Lung (tissue), 12 donors: ENCODE data around the gene GPC6. TPM values are rescaled to one million over a fixed set of nuclear protein-coding genes. Genes with fewer than 3 reads are reported as not detected.
A peak's percentile ranks its signal among the peaks of the same experiment; 100 is the strongest.

Experiments used
- ATAC-seq: fragments of 200-7000 bp; cut with Tn5 transposase; one replicate; pipeline ENCODE4 v1.9.1; 2020; ENCODE audit warnings: moderate number of reproducible peaks; ENCODE audit not compliant: insufficient read depth, low FRiP score
- DNase-seq, 3 donors: peaks; one replicate each; pipeline ENCODE4 v3.0.0-alpha.2; 2013 to 2017
- H3K27ac ChIP-seq, 2 donors: one replicate each; pipeline ENCODE4 v1.5.1; 2013; ENCODE audit warnings: mild to moderate bottlenecking in 2 of 2, moderate library complexity in 2 of 2, control low read depth in 1 of 2, inconsistent platforms in 1 of 2, low read depth in 1 of 2, low read length in 1 of 2
- H3K27me3 ChIP-seq, 3 donors: one replicate each; pipeline ENCODE4 v1.5.1; 2013; ENCODE audit warnings: low read length in 2 of 3; ENCODE audit not compliant: control insufficient read depth in 3 of 3, insufficient read depth in 3 of 3
- H3K36me3 ChIP-seq, 4 donors: one replicate each; pipeline ENCODE4 v1.5.1; 2013; ENCODE audit warnings: low read length in 4 of 4, mild to moderate bottlenecking in 1 of 4, moderate library complexity in 1 of 4; ENCODE audit not compliant: control insufficient read depth in 4 of 4, insufficient read depth in 4 of 4
- H3K4me1 ChIP-seq, 5 donors: one replicate each; pipeline ENCODE4 v1.5.1; 2013; ENCODE audit warnings: low read length in 5 of 5, mild to moderate bottlenecking in 2 of 5, moderate library complexity in 1 of 5; ENCODE audit not compliant: control insufficient read depth in 5 of 5, insufficient read depth in 5 of 5
- H3K4me3 ChIP-seq: one replicate; pipeline ENCODE4 v1.5.1; 2013; ENCODE audit warnings: mild to moderate bottlenecking, control low read depth, moderate library complexity
- H3K9ac ChIP-seq, 2 donors: one replicate each; pipeline ENCODE4 v1.5.1; 2013; ENCODE audit warnings: low read length in 2 of 2, control low read depth in 1 of 2; ENCODE audit not compliant: insufficient read depth in 1 of 2
- H3K9me3 ChIP-seq, 4 donors: one replicate each; pipeline ENCODE4 v1.5.1; 2013; ENCODE audit warnings: low read length in 3 of 4, mild to moderate bottlenecking in 1 of 4, moderate library complexity in 1 of 4; ENCODE audit not compliant: control insufficient read depth in 4 of 4, insufficient read depth in 3 of 4
- WGBS, 2 donors: extraction: QIAGEN DNeasy Blood & Tissue Kit; methylation state at CpG; one replicate each; pipeline ENCODE4 v1.1.7; 2013; 5-methylcytosine and 5-hydroxymethylcytosine counted together
- polyA plus RNA-seq, 2 donors: library from polyadenylated mRNA; stranded (reverse); fragments of 200-250 nt; gene quantifications; one replicate each; pipeline ENCODE4 v1.2.1, GENCODE V29; 2013
- total RNA-seq, 2 donors: library from RNA; depleted of rRNA in 1 of 2; stranded (reverse); fragments of >200 nt in 1 of 2; gene quantifications; one replicate each; pipeline ENCODE4 v1.2.1, GENCODE V29; 2014 to 2021
- TF ChIP-seq, protein P1 (sequence below): IDR thresholded peaks from 2 replicates; pipeline ENCODE4 v1.5.1; 2012; ENCODE audit warnings: mild to moderate bottlenecking; ENCODE audit errors: control extremely low read depth, extremely low read depth
- donor health status: control.
- donor health status: control.
- donor health status: Bipolar disorder and iron deficiency.
- donor health status: healthy.
- donor health status: DM: yes; HTN: yes; CAD: no.

GPC6 gene
- total and polyA plus RNA-seq, 4 donors: 0.45 to 31.4 (median 4.8) TPM

DNA sequence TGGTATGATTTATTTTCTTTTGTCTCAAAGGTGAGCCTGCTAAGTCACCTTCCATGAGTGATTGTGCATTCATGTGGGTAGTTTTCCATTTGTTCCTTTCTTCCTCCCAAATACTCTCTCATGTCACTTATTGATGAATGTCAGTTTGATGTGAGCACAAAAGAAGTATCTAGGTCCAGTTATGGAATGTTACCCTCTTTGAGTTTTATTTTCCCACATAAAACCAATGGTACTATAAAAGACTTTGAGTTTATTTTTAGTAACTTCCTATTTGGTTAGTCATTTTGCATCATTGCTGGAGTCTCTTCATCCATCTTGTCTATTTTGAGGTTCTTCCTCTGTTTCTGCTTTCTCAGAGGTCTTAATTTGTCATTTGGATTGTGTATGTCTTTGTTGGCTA lies 321.3 kb downstream of the GPC6 start:
- DNase-seq (no peak), ATAC-seq (no peak)
- H3K4me1 ChIP-seq: no peaks in the 10 kb centered on the region
- TF ChIP-seq, protein P1, sequence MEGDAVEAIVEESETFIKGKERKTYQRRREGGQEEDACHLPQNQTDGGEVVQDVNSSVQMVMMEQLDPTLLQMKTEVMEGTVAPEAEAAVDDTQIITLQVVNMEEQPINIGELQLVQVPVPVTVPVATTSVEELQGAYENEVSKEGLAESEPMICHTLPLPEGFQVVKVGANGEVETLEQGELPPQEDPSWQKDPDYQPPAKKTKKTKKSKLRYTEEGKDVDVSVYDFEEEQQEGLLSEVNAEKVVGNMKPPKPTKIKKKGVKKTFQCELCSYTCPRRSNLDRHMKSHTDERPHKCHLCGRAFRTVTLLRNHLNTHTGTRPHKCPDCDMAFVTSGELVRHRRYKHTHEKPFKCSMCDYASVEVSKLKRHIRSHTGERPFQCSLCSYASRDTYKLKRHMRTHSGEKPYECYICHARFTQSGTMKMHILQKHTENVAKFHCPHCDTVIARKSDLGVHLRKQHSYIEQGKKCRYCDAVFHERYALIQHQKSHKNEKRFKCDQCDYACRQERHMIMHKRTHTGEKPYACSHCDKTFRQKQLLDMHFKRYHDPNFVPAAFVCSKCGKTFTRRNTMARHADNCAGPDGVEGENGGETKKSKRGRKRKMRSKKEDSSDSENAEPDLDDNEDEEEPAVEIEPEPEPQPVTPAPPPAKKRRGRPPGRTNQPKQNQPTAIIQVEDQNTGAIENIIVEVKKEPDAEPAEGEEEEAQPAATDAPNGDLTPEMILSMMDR: no peak
- no peak overlapping the region for H3K27ac ChIP-seq
- no peak overlapping the region for H3K9ac ChIP-seq
- H3K4me3 ChIP-seq: no peak overlapping the region
- no peaks in the 10 kb centered on the region for H3K27me3 ChIP-seq
- H3K9me3 ChIP-seq: no peaks in the 10 kb centered on the region
- H3K36me3 ChIP-seq: no peaks in the 10 kb centered on the region

DNA sequence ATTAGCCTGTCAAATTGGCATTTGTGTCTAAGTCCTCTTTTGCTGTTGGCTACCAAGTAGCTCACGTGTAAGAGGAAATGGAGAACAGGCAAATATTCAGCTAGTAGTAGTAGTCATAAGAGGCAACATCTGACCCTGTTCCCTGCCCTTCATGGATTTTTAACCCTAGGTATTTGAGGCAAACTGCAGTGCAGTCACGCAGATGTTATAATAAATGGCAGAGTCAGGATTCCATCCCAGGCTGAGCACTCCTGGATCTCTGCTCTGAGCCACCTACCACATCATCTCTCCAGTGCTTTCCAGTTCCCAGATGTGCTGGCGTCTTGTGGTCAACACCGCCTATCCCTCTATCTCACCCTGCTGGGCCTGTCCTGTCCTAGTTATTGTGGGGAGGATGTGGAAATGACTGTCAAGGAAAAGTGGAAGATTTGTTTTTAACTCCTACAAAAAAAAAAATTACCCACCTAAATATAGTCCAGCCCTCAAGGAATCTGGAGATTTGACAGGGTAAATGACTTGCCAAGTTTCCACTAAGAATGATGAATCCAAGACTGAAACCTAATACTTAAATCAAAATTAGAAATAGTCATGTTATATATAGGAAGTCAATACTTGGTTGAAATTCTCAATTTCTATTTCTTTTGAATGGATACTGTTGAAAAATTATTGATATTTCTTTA lies 322.9 kb downstream of the GPC6 start:
- Histone ChIP-seq H3K9me3 (no peaks in the 10 kb centered on the region), H3K9ac (no peak overlapping the region), H3K4me1 (no peaks in the 10 kb centered on the region), H3K4me3 (no peak overlapping the region), H3K36me3 (no peaks in the 10 kb centered on the region), H3K27me3 (no peaks in the 10 kb centered on the region), H3K27ac (no peak overlapping the region)
- TF ChIP-seq, protein P1: no peak
- no peak for ATAC-seq
- no peak for DNase-seq
- 84 to 86% methylated on average over 4 of the region's 4 CpGs for WGBS, 2 donors

DNA sequence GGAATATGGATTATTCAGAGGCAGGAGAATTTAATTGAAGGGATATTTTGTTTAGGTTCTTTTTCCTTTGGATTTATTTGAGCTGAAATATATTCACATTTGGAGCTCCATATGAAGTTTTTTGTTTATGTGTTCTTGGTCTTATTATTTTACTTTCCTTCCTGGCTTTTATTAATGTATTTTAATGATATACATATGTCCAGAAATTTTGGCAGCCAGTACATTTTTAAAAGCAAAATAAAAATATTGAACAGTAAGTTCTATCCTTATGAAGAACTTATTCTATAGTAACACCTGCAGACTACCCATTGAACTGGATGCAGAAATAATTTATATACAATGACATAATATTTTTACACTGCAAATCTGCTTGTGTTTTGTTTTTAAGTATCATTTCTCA lies 323.6 kb downstream of the GPC6 start:
- ATAC-seq: no peak
- no peak for DNase-seq
- no peaks in the 10 kb centered on the region for H3K27me3 ChIP-seq
- no peak overlapping the region for H3K27ac ChIP-seq
- no peaks in the 10 kb centered on the region for H3K4me1 ChIP-seq
- TF ChIP-seq, protein P1: no peak
- no peaks in the 10 kb centered on the region for H3K36me3 ChIP-seq
- no peak overlapping the region for H3K9ac ChIP-seq
- no peaks in the 10 kb centered on the region for H3K9me3 ChIP-seq
- H3K4me3 ChIP-seq: no peak overlapping the region

DNA sequence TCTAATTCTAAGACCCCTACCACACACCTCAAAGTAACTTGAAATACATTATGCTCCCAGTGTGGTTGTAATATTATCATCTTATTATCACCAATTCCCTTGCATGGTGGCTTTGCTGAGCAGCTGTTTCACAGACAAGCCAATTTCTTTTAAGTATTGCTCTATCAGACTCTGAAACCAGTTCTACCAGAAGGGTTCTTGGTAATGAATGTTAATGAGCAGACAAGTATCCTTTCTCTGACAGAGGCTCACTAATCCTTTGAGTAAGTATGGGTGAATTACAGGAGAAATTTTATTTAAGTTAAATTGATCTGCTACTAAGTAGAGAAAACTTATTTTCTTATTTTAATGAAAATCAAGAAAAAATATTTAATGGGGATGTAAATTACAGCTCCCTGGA lies 326.0 kb downstream of the GPC6 start:
- Histone ChIP-seq H3K4me3 (no peak overlapping the region), H3K9me3 (no peaks in the 10 kb centered on the region), H3K4me1 (no peaks in the 10 kb centered on the region), H3K27ac (no peak overlapping the region), H3K36me3 (no peaks in the 10 kb centered on the region), H3K9ac (no peak overlapping the region), H3K27me3 (no peaks in the 10 kb centered on the region)
- DNase-seq (peak in 1 of 3 donors; percentile 29), ATAC-seq (no peak)
- TF ChIP-seq, protein P1: no peak
